Measurements from ENCODE around the gene TRIP4.
"Not testable (repeated sequence)": the region's sequence is repeated elsewhere in the genome, so short reads cannot be mapped to it uniquely, and the experiment has no call there.

The TRIP4 gene

DNA sequence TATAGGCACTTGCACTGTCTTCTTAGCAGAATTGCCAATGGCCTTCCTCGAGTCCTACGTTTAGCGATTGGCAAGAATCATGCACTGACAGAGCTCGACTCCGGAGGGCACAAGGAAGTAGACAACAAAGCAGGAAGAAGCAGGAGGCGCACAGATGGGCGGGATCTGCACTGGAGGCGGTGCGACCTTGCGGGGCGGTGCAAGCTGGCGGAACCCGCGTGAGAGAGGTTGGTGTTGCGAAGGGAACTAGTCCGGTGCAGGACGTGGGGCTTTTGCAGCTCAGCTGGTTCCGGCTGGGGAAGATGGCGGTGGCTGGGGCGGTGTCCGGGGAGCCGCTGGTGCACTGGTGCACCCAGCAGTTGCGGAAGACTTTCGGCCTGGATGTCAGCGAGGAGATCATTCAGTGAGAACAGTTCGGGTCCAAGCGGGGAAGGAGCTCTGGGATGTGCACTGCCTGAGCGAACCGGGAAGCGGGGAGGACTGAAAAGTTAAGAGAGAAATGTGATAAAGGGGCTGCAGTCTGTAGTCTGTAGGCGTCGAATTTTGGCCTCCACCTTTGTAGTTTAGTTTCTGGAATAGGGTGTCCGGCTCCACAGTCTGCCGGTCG lies at the start of gene TRIP4:
Gene TRIP4 (plus strand): TSS at position 275 of the 607 bp plus-strand sequence. CDS start 28 bp downstream, at position 303.
- in situ Hi-C loops (cut with MboI; ENCODE audit: low sequenced_read_pairs): no loop called here

DNA sequence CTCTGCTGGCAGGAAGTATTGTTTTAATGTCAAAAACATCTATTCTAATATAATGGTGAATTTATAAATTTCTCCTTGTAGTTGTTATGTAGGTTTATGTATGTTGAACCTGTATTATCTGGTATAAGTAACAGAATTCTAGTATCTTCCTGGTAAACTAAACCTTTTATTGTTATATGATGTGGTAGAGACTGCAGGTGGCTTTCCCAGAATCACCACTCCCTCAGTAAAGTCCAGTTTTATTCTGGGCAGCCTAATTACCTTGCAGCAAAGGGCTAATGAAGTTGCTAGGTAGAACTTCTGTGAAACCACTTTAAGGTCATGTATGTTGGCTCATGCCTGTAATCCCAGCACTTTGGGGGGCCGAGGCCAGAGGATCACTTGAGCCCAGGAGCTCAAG lies 47.3 kb upstream of the TRIP4 start:
- in situ Hi-C loops (cut with MboI; ENCODE audit: low sequenced_read_pairs): no loop called here

GRCh38 chr15:64341961-64342360 lies 45.7 kb upstream of the TRIP4 start:
- in situ Hi-C loops (cut with MboI; ENCODE audit: low sequenced_read_pairs): no loop called here

DNA sequence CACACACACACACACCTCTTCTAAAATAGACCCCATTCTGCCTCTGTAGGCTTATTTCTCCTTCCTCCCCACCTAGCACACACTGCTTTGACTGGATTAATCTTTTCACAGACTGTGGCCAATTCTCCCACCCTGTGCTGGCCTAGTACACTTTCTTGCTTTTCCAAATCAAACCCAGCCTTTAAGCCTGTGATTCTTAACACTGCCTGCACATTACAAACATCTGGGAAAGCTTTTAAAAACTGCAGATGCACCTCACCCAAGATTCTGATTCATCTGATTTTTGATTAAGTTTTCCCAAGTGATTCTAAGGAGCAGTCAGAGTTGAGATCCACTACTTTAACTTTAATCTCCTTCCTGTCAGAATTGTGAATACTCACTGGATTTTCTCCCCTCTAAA lies 44.4 kb upstream of the TRIP4 start:
- in situ Hi-C loops (cut with MboI; ENCODE audit: low sequenced_read_pairs): no loop called here

GRCh38 chr15:64343841-64344240 lies 43.8 kb upstream of the TRIP4 start:
- in situ Hi-C loops (cut with MboI; ENCODE audit: low sequenced_read_pairs): no loop called here

DNA sequence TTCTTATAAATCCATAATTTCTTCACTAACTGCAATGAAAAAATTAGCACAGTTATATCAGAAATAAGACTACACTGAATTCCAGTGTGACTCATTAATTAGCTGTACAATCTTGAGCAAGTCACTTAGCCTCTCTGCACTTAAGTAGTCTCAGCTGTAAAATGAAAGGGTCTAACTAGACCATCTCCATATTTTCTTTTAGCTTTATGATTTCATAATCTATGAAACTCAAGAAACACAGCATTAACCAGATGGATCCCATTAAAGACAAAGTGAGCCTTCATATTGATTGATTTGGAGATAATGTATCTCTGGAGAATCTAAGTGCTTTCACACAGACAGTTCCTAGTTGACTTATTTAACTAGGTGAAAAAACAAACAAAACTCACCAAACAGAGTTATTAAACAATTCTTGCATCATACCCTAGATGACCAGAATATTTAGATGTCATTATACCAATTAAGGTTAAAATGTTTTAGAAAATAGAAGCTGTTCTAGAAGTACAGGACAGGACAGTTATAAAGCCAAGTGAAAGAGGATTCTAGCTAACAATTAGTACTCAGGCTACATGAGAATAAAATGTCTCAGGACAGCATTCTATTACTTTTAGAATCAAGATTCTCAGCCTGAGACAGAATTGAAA lies 42.9 kb upstream of the TRIP4 start:
- in situ Hi-C loops (cut with MboI; ENCODE audit: low sequenced_read_pairs): no loop called here

- in situ Hi-C loops (cut with MboI; ENCODE audit: low sequenced_read_pairs): not testable (repeated sequence)
Measured at GRCh38 chr15:64346242-64346641, 41.4 kb upstream of the TRIP4 start.

DNA sequence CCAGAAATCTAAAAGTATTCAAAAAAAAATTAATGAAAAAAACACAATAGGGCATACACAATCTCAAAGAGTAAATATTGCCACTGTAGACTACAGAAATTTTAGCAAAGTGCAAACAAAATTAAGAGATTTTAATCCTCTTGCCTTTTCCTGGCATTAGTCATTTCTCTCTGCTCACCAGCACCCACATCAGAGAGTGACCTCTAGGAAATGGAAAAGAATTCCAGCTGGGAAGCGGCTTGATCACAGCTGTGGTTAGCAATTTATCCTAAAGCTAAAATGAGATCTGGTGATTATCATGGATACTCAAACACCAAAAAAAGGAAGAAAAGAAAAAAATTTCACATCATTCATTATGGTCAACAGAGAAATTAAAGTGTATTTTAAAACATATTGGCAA lies 39.2 kb upstream of the TRIP4 start:
- in situ Hi-C loops (cut with MboI; ENCODE audit: low sequenced_read_pairs): no loop called here

DNA sequence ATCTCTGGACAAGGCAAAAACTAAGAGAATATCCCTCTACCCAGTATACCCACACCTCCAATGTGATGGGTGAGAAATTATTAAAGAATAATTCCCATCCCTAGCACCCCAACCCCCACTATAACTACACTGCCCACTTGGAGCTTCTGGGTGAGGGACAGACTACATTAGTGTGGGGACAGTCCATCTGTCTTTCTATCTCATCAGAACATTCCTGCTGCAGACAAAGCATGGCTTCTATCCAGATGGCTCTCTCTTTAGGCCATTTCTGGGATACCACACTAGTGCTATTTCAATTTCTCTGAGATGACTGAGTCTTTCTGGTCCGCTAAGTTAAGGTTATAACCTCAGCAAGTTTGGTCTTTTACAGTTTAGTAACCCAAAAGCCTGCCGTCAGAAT lies 38.3 kb upstream of the TRIP4 start:
- in situ Hi-C loops (cut with MboI; ENCODE audit: low sequenced_read_pairs): no loop called here

DNA sequence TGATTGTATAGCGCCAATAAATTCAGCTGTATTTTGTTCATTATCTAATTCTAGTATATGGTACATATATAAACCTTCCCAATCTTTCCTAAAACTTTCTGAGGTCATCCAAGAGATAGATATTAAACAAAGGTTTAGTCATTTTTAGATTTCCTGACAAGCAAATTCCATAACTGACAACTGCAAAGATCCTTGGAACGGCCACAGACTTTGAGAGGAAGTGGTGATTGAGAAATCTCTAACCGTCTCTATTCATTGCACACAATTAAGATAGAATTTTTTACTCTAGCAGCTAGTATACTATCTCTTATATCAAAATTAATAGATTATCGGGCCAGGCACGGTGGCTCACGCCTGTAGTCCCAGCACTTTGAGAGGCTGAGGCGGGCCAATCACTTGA lies 36.4 kb upstream of the TRIP4 start:
- in situ Hi-C loops (cut with MboI; ENCODE audit: low sequenced_read_pairs): no loop called here

GRCh38 chr15:64354688-64355344 lies 32.8 kb upstream of the TRIP4 start:
- in situ Hi-C loops (cut with MboI; ENCODE audit: low sequenced_read_pairs): no loop called here

- in situ Hi-C loops (cut with MboI; ENCODE audit: low sequenced_read_pairs): no loop called here
Measured at GRCh38 chr15:64355348-64355943, 32.2 kb upstream of the TRIP4 start.

GRCh38 chr15:64355944-64356709 lies 31.5 kb upstream of the TRIP4 start, which contains the start of gene CSNK1G1:
TSS of gene CSNK1G1 (minus strand) at chr15:64356173. CDS start at chr15:64300499, 55,674 bp downstream.
- in situ Hi-C loops (cut with MboI; ENCODE audit: low sequenced_read_pairs): no loop called here

GRCh38 chr15:64356710-64357040 lies 31.0 kb upstream of the TRIP4 start:
- in situ Hi-C loops (cut with MboI; ENCODE audit: low sequenced_read_pairs): no loop called here

DNA sequence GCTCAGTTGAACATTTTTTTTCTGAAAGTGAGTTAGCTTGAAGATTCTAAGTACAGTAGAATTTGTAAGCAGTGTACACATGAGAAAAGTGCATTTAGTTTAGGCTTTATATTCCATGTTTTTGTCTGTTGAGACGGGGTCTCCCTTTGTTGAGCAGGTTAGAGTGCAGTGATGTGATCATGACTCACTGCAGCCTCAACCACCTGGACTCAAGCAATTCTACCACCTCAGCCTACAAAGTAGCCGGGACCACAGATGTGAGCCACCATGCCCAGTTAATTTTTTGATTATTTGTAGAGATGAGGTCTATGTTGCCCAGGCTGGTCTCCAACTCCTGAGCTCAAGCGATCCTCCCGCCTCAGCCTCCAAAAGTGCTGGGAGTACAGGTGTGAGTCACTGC lies 26.4 kb upstream of the TRIP4 start:
- in situ Hi-C loops (cut with MboI; ENCODE audit: low sequenced_read_pairs): no loop called here

GRCh38 chr15:64369078-64369607 lies 18.5 kb upstream of the TRIP4 start:
- in situ Hi-C loops (cut with MboI; ENCODE audit: low sequenced_read_pairs): no loop called here

DNA sequence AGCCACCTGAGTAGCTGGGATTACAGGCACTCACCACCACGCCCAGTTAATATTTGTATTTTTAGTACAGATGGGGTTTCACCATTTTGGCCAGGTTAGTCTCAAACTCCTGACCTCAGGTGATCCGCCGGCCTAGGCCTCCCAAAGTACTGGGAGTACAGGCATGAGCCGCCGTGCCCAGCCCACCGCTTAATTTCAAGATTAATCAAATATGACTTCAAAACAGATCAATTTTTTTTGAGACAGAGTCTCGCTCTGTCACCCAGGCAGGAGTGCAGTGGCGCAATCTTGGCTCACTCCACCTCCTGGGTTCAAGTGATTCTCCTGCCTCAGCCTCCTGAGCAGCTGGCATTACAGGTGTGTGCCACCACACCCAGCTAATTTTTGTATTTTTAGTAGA lies 16.3 kb upstream of the TRIP4 start:
- in situ Hi-C loops (cut with MboI; ENCODE audit: low sequenced_read_pairs): not testable (repeated sequence)

DNA sequence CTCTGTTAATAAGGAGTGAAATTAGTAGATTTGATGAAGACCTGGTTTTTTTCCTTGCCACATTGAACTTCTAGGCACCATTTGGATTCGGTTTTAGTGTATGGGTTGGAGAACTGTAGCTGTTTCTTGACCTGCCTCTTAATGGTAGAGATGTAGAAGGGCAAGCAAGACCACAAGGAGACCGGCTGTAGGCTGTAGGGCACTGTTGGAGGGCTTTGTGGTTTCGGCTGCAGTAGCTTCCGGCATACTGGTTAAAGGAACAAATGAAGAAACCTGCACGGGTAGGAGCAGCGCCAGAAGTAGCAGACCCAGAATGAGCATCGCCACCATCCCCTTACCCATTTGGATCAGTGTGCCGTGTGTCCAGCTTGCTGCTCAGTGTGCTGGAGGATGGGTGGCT lies 14.3 kb upstream of the TRIP4 start:
- in situ Hi-C loops (cut with MboI; ENCODE audit: low sequenced_read_pairs): no loop called here

DNA sequence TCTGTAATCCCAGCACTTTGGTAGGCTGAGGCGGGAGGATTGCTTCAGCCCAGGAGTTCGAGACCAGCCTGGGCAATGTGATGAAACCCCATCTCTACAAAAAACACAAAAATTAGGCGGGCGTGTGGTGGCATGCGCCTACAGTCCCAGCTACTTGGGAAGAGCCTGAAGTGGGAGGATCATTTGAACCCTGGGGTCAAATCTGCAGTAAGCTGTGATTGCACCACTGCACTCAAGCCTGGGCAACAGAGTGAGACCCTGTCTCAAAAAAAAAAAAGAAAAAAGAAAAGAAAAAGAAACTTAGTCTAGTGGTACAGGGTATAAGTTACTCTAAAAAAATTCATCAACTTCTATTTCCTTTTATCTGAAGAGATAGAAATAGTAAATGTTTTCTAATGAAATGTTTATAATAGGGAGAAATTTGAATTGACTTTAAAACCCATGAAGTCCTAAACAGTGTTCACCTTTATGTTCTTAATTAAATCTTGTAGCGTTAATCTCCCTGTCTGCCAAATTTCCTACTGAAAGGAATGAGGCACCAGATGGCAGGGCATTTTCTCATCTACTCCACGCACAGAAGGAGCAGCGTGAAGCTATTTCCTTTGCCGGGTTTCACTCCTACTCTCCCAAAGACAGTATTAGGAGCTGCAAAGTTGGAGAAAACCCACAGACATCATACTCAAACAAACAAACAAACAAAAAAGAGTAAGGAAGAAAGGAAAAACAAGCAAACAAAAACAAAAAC lies 8.2 kb upstream of the TRIP4 start:
- in situ Hi-C loops (cut with MboI; ENCODE audit: low sequenced_read_pairs): no loop called here

GRCh38 chr15:64380130-64380870 lies 7.3 kb upstream of the TRIP4 start:
- in situ Hi-C loops (cut with MboI; ENCODE audit: low sequenced_read_pairs): not testable (repeated sequence)

All from HL-60/S4 (cell line).